HepG2 (cell line): Measurements from ENCODE around the gene EHD1.

Source experiments
- CHCHD3 ChIP-seq: sonication (generic); formaldehyde crosslinking; IDR thresholded peaks from 2 replicates; pipeline ENCODE4 v1.8.0; 2022; ENCODE audit warnings: mild to moderate bottlenecking, missing genetic modification reagents, moderate library complexity
- IRX3 ChIP-seq: sonication (generic); formaldehyde crosslinking; IDR thresholded peaks from 2 replicates; pipeline ENCODE4 v1.8.1; 2023; ENCODE audit warnings: mild to moderate bottlenecking, low read depth, missing genetic modification reagents, borderline replicate concordance
- JUND ChIP-seq: sonication (generic); formaldehyde crosslinking; IDR thresholded peaks from 2 replicates; pipeline ENCODE4 v1.8.0; 2022; ENCODE audit warnings: mild to moderate bottlenecking, missing genetic modification reagents
- PAX8 ChIP-seq: sonication (generic); formaldehyde crosslinking; IDR thresholded peaks from 2 replicates; pipeline ENCODE4 v1.8.0; 2022; ENCODE audit warnings: mild to moderate bottlenecking, missing genetic modification reagents, borderline replicate concordance
- SMAD1 ChIP-seq: sonication (generic); formaldehyde crosslinking; IDR thresholded peaks from 2 replicates; pipeline ENCODE4 v1.4.0; 2020; ENCODE audit warnings: missing genetic modification reagents, low read depth, mild to moderate bottlenecking, borderline replicate concordance
- SRF ChIP-seq: IDR thresholded peaks from 2 replicates; pipeline ENCODE4 v1.6.1; 2011; ENCODE audit warnings: mild to moderate bottlenecking, low read depth, low read length, moderate library complexity
- TBP ChIP-seq: sonication (generic); formaldehyde crosslinking; IDR thresholded peaks from 2 replicates; pipeline ENCODE4 v1.5.0; 2020; ENCODE audit warnings: missing genetic modification reagents
- ZNF431 ChIP-seq: sonication (generic); formaldehyde crosslinking; IDR thresholded peaks from 2 replicates; pipeline ENCODE4 v1.9.0; 2022; ENCODE audit warnings: missing genetic modification reagents, low read depth, mild to moderate bottlenecking, borderline replicate concordance
- ZNF777 ChIP-seq: sonication (generic); formaldehyde crosslinking; IDR thresholded peaks from 2 replicates; pipeline ENCODE4 v1.4.0; 2020; ENCODE audit warnings: missing genetic modification reagents
- TF ChIP-seq, protein P1 (sequence below): sonication (generic); formaldehyde crosslinking; IDR thresholded peaks from 2 replicates; pipeline ENCODE4 v1.5.0; 2020; ENCODE audit warnings: mild to moderate bottlenecking, missing genetic modification reagents, moderate library complexity

DNA sequence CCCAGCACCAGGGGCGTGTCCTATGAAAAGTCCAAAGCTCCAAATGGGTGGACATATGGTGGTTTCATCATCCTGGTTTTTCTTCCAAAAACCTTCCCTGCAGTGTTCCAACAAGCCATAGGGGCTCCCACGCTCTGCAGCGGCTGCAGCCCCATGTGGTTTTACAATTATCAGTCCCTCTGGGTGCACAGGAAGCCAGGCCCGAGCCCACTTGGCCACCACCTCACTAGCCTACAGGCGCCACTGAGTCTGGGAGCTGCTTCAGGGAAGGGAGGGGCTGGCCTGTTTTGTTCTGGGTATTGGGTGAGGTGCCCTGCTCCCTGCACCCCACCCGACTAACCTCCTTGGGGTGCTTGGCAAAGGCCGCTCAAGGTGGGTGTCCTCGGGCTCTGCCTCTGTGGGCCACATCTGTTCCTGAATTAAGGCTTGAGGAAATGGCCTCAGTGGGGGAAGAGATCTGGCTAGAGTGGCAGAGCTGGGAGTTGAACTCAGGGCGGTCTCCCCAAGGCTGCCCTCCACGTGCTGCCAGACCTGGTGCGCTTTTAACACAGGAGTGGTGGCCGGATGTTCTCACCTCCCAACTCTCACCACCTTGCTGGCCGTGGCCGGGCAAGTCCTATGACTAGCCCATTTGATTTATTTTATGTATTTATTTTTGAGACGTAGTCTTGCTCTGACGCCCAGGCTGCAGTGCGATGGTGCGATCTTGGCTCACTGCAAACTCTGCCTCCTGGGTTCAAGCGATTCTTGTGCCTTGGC, 28.6 kb downstream of the EHD1 start:
- TF ChIP-seq, protein P1, sequence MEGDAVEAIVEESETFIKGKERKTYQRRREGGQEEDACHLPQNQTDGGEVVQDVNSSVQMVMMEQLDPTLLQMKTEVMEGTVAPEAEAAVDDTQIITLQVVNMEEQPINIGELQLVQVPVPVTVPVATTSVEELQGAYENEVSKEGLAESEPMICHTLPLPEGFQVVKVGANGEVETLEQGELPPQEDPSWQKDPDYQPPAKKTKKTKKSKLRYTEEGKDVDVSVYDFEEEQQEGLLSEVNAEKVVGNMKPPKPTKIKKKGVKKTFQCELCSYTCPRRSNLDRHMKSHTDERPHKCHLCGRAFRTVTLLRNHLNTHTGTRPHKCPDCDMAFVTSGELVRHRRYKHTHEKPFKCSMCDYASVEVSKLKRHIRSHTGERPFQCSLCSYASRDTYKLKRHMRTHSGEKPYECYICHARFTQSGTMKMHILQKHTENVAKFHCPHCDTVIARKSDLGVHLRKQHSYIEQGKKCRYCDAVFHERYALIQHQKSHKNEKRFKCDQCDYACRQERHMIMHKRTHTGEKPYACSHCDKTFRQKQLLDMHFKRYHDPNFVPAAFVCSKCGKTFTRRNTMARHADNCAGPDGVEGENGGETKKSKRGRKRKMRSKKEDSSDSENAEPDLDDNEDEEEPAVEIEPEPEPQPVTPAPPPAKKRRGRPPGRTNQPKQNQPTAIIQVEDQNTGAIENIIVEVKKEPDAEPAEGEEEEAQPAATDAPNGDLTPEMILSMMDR (CRISPR knock-in tag) = no peak
- TF ChIP-seq ZNF431 = no peak
- TF ChIP-seq SRF = no peak
- TF ChIP-seq SMAD1 (CRISPR knock-in tag) = no peak
- TF ChIP-seq JUND (CRISPR knock-in tag) = no peak
- no peak for TF ChIP-seq TBP (CRISPR knock-in tag)
- no peak for TF ChIP-seq ZNF777 (CRISPR knock-in tag)
- no peak for TF ChIP-seq PAX8
- TF ChIP-seq CHCHD3 (CRISPR knock-in tag) = no peak
- TF ChIP-seq IRX3 (CRISPR knock-in tag) = no peak
